Astrocyte (in vitro differentiated cells and primary cell): ENCODE results near the gene TNIK. TPM values are rescaled to one million over a fixed set of nuclear protein-coding genes. Genes with fewer than 3 reads are reported as not detected.

ENCODE experiments used
- DNase-seq: peaks from one replicate; pipeline ENCODE4 v3.0.0-alpha.2; 2010; ENCODE audit warnings: low read depth
- FAIRE-seq: peaks from 2 replicates; lab custom pipeline; 2011; peaks lifted over from hg19 to GRCh38; lab: Jason Lieb, UNC
- H2AFZ ChIP-seq: 2 replicates; pipeline ENCODE4 v1.6.0; 2012; ENCODE audit warnings: low read depth, low read length, inconsistent platforms
- H3K27ac ChIP-seq: 2 replicates; pipeline ENCODE4 v1.5.1; 2011; ENCODE audit warnings: low read depth, low read length, inconsistent platforms
- H3K27me3 ChIP-seq: 2 replicates; pipeline ENCODE4 v1.6.0; 2011; ENCODE audit warnings: low read length, inconsistent platforms; ENCODE audit not compliant: insufficient read depth
- H3K36me3 ChIP-seq: 2 replicates; pipeline ENCODE4 v1.5.1; 2011; ENCODE audit warnings: low read length, inconsistent platforms; ENCODE audit not compliant: insufficient read depth
- H3K4me1 ChIP-seq: 2 replicates; pipeline ENCODE4 v1.5.1; 2011; ENCODE audit warnings: low read length, inconsistent platforms; ENCODE audit not compliant: insufficient read depth
- H3K4me2 ChIP-seq: 2 replicates; pipeline ENCODE4 v1.6.0; 2012; ENCODE audit warnings: low read length, inconsistent platforms
- H3K4me3 ChIP-seq: 2 replicates; pipeline ENCODE4 v1.5.1; 2011; ENCODE audit warnings: low read depth, mild to moderate bottlenecking, low read length, inconsistent platforms; ENCODE audit not compliant: insufficient read depth
- H3K79me2 ChIP-seq: 2 replicates; pipeline ENCODE4 v1.6.0; 2012; ENCODE audit warnings: mild to moderate bottlenecking, low read length, inconsistent platforms; ENCODE audit not compliant: insufficient read depth
- H3K9ac ChIP-seq: 2 replicates; pipeline ENCODE4 v1.6.0; 2012; ENCODE audit warnings: mild to moderate bottlenecking, low read length, inconsistent platforms
- H3K9me3 ChIP-seq: 2 replicates; pipeline ENCODE4 v1.5.1; 2012; ENCODE audit warnings: low read depth, mild to moderate bottlenecking, low read length, inconsistent platforms; ENCODE audit not compliant: insufficient read depth
- H4K20me1 ChIP-seq: 2 replicates; pipeline ENCODE4 v1.6.0; 2012; ENCODE audit warnings: low read length, inconsistent platforms; ENCODE audit not compliant: insufficient read depth
- H3K27ac Mint-ChIP-seq: one replicate; pipeline ENCODE4 v1.8.0; 2021; ENCODE audit warnings: mild to moderate bottlenecking, mixed read lengths; ENCODE audit not compliant: unreplicated experiment
- H3K27me3 Mint-ChIP-seq: one replicate; pipeline ENCODE4 v1.8.0; 2021; ENCODE audit warnings: low read depth, mixed read lengths; ENCODE audit not compliant: unreplicated experiment
- H3K36me3 Mint-ChIP-seq: one replicate; pipeline ENCODE4 v1.8.0; 2021; ENCODE audit warnings: low read depth, mixed read lengths; ENCODE audit not compliant: unreplicated experiment
- H3K4me1 Mint-ChIP-seq: one replicate; pipeline ENCODE4 v1.8.0; 2021; ENCODE audit warnings: low read depth, mixed read lengths; ENCODE audit not compliant: unreplicated experiment
- H3K4me3 Mint-ChIP-seq: one replicate; pipeline ENCODE4 v1.8.0; 2021; ENCODE audit warnings: mild to moderate bottlenecking, moderate library complexity, mixed read lengths; ENCODE audit not compliant: unreplicated experiment
- H3K9me3 Mint-ChIP-seq: one replicate; pipeline ENCODE4 v1.8.0; 2021; ENCODE audit warnings: mild to moderate bottlenecking, mixed read lengths; ENCODE audit not compliant: unreplicated experiment
- CTCF ChIP-seq: IDR thresholded peaks from 2 replicates; pipeline ENCODE4 v1.5.1; 2011; ENCODE audit warnings: low read depth, mild to moderate bottlenecking, inconsistent platforms, low read length, moderate library complexity; ENCODE audit not compliant: insufficient read depth
- EZH2 ChIP-seq: IDR thresholded peaks from 2 replicates; pipeline ENCODE4 v1.6.1; 2012; ENCODE audit warnings: mild to moderate bottlenecking, low read length, inconsistent platforms; ENCODE audit not compliant: insufficient read depth
- total RNA-seq: library from RNA; stranded (reverse); gene quantifications from 2 replicates; pipeline ENCODE4 v1.2.1, GENCODE V29; 2021

TNIK gene
- total RNA-seq, 1 donor from 2014 or later, result 70.0 TPM

GRCh38 chr3:171103185-171103584 is 357.0 kb downstream of the TNIK start:
- Mint-ChIP-seq H3K27me3 (no peaks in the 10 kb centered on the region), H3K4me3 (no peak overlapping the region), H3K27ac (no peak overlapping the region), H3K36me3 (peaks cover 22% of the 10 kb centered on the region), H3K9me3 (no peaks in the 10 kb centered on the region), H3K4me1 (peaks cover 4% of the 10 kb centered on the region)
- DNase-seq, result no peak
- no peak overlapping the region for H3K9ac ChIP-seq
- no peaks in the 10 kb centered on the region for H3K9me3 ChIP-seq
- H3K79me2 ChIP-seq, result no peaks in the 10 kb centered on the region
- no peak overlapping the region for H3K4me3 ChIP-seq
- H3K4me2 ChIP-seq, result no peak overlapping the region
- no peaks in the 10 kb centered on the region for H3K27me3 ChIP-seq
- no peak overlapping the region for H2AFZ ChIP-seq
- TF ChIP-seq EZH2 (no peak), CTCF (no peak)
- H3K27ac ChIP-seq, result no peak overlapping the region
- peaks cover 5% of the 10 kb centered on the region for H3K4me1 ChIP-seq
- no peak for FAIRE-seq
- no peaks in the 10 kb centered on the region for H4K20me1 ChIP-seq
- H3K36me3 ChIP-seq, result no peaks in the 10 kb centered on the region

- Histone ChIP-seq H3K9ac (no peak overlapping the region), H3K4me1 (peaks cover 5% of the 10 kb centered on the region), H4K20me1 (no peaks in the 10 kb centered on the region), H3K36me3 (no peaks in the 10 kb centered on the region), H3K4me2 (peak overlapping the region; percentile 4), H3K79me2 (no peaks in the 10 kb centered on the region), H3K4me3 (no peak overlapping the region), H3K27ac (peak overlapping the region; percentile 22), H3K27me3 (no peaks in the 10 kb centered on the region), H3K9me3 (no peaks in the 10 kb centered on the region), H2AFZ (no peak overlapping the region)
- peaks cover 2% of the 10 kb centered on the region for H3K9me3 Mint-ChIP-seq
- no peaks in the 10 kb centered on the region for H3K27me3 Mint-ChIP-seq
- H3K4me3 Mint-ChIP-seq, result no peak overlapping the region
- DNase-seq (peak; percentile 73), FAIRE-seq (peak; percentile 58)
- H3K4me1 Mint-ChIP-seq, result peaks cover 4% of the 10 kb centered on the region
- H3K36me3 Mint-ChIP-seq, result peaks cover 24% of the 10 kb centered on the region
- TF ChIP-seq CTCF, result no peak
- no peak for TF ChIP-seq EZH2
- no peak overlapping the region for H3K27ac Mint-ChIP-seq
Observed at GRCh38 chr3:171101982-171102641, 358.1 kb downstream of the TNIK start.

GRCh38 chr3:171099911-171100310 is 360.3 kb downstream of the TNIK start:
- Histone ChIP-seq H3K4me3 (no peak overlapping the region), H4K20me1 (no peaks in the 10 kb centered on the region), H3K36me3 (no peaks in the 10 kb centered on the region), H2AFZ (no peak overlapping the region), H3K9me3 (peaks cover 3% of the 10 kb centered on the region), H3K27ac (no peak overlapping the region), H3K79me2 (no peaks in the 10 kb centered on the region), H3K27me3 (no peaks in the 10 kb centered on the region), H3K4me2 (no peak overlapping the region), H3K4me1 (peaks cover 5% of the 10 kb centered on the region), H3K9ac (no peak overlapping the region)
- no peak for DNase-seq
- H3K36me3 Mint-ChIP-seq, result peaks cover 36% of the 10 kb centered on the region
- no peak overlapping the region for H3K4me3 Mint-ChIP-seq
- H3K9me3 Mint-ChIP-seq, result peaks cover 2% of the 10 kb centered on the region
- H3K27ac Mint-ChIP-seq, result no peak overlapping the region
- no peaks in the 10 kb centered on the region for H3K27me3 Mint-ChIP-seq
- peaks cover 4% of the 10 kb centered on the region for H3K4me1 Mint-ChIP-seq
- no peak for TF ChIP-seq CTCF
- TF ChIP-seq EZH2, result no peak
- FAIRE-seq, result no peak
